HCT116 (cell line): ENCODE results near the gene FAM89B. TPM values are rescaled to one million over a fixed set of nuclear protein-coding genes. Genes with fewer than 3 reads are reported as not detected.
A peak's percentile ranks its signal among the peaks of the same experiment; 100 is the strongest.

Experiments
- ATAC-seq: fragments of 200-7000 bp; cut with Tn5 transposase; 2 replicates; pipeline ENCODE4 v1.9.1; 2020; ENCODE audit warnings: mild to moderate bottlenecking, moderate library complexity
- BruUV-seq: library from RNA; stranded (reverse); fragments of 400-500 nt; replicated peaks from 2 replicates; lab custom pipeline; 2021; lab: Mats Ljungman, UMichigan
- CTCF ChIA-PET: fragments of 300-600 bp; sonication (Branson Sonifier 250); formaldehyde crosslinking; loops from one replicate; lab custom pipeline; 2021; ENCODE audit warnings: antibody characterized with exemption; lab: Charles Lee
- POLR2A ChIA-PET: fragments of 300-600, 350-600 bp; sonication (Branson Sonifier 250); formaldehyde crosslinking; loops from one replicate; lab custom pipeline; 2021; ENCODE audit warnings: antibody characterized with exemption; lab: Charles Lee
- RAD21 ChIA-PET, 2 experiments: fragments of 300-600 bp; sonication (Branson Sonifier 250); formaldehyde crosslinking; loops; one replicate each; lab custom pipeline; 2023; ENCODE audit warnings: low total read pairs in 2 of 2; ENCODE audit not compliant: uncharacterized antibody in 2 of 2, unreplicated experiment in 2 of 2, low non-redundant PET in 1 of 2; lab: Charles Lee
- DNase-seq: peaks from one replicate; pipeline ENCODE4 v3.0.0-alpha.2; 2010; ENCODE audit warnings: low read depth, low spot score
- H2AFZ ChIP-seq: fragments of 200-600 bp; shearing (Covaris generic), sonication (generic); 2 replicates; pipeline ENCODE4 v1.6.1; 2017; ENCODE audit warnings: low read depth, mixed run types, mixed read lengths, antibody characterized with exemption, low read length; ENCODE audit not compliant: poor library complexity, severe bottlenecking
- H3K27ac ChIP-seq: 2 replicates; pipeline ENCODE4 v1.5.1; 2012; ENCODE audit warnings: low read depth, low read length
- H3K27me3 ChIP-seq: fragments of 200-600 bp; sonication (generic); 2 replicates; pipeline ENCODE4 v1.6.1; 2016; ENCODE audit warnings: mixed run types, low read length, mixed read lengths; ENCODE audit not compliant: insufficient read depth
- H3K36me3 ChIP-seq, 2 experiments: fragments of 200-500 bp in 1 of 2; fragments of 200-600 bp in 1 of 2; sonication (Bioruptor generic) in 1 of 2; sonication (generic) in 1 of 2; 2 replicates each; pipeline versions ENCODE4 v1.5.1 to v1.6.1; 2014 to 2016; ENCODE audit warnings: low read length in 2 of 2, inconsistent platforms in 1 of 2, mixed read lengths in 1 of 2, mixed run types in 1 of 2; ENCODE audit not compliant: insufficient read depth in 2 of 2, control insufficient read depth in 1 of 2
- H3K4me1 ChIP-seq, 2 experiments: fragments of 200-600 bp in 1 of 2; sonication (generic) in 1 of 2; 2 replicates each; pipeline versions ENCODE4 v1.5.1 to v1.6.1; 2012 to 2017; ENCODE audit warnings: low read length in 2 of 2, inconsistent platforms in 1 of 2, mild to moderate bottlenecking in 1 of 2, mixed read lengths in 1 of 2, mixed run types in 1 of 2, moderate library complexity in 1 of 2; ENCODE audit not compliant: insufficient read depth in 2 of 2, control insufficient read depth in 1 of 2
- H3K4me2 ChIP-seq: fragments of 200-600 bp; sonication (generic); 2 replicates; pipeline ENCODE4 v1.6.1; 2017; ENCODE audit warnings: mixed run types, low read length, mixed read lengths
- H3K4me3 ChIP-seq, 2 experiments: fragments of 200-600 bp in 1 of 2; sonication (generic) in 1 of 2; replicated peaks in 1 of 2; 2 replicates each; pipeline ENCODE4 v1.5.1; 2011 to 2016; ENCODE audit warnings: low read length in 2 of 2, control low read depth in 1 of 2, low read depth in 1 of 2, mild to moderate bottlenecking in 1 of 2, mixed read lengths in 1 of 2, mixed run types in 1 of 2
- H3K79me2 ChIP-seq: fragments of 200-600 bp; sonication (generic); 2 replicates; pipeline ENCODE4 v1.6.1; 2017; ENCODE audit warnings: mild to moderate bottlenecking, mixed run types, low read length, moderate library complexity, mixed read lengths; ENCODE audit not compliant: insufficient read depth
- H3K9ac ChIP-seq: fragments of 200-600 bp; sonication (generic); 2 replicates; pipeline ENCODE4 v1.6.1; 2016; ENCODE audit warnings: low read length, mixed read lengths
- H3K9me2 ChIP-seq: fragments of 200-600 bp; sonication (generic), shearing (Covaris generic); 2 replicates; pipeline ENCODE4 v1.6.1; 2017; ENCODE audit warnings: mixed run types, mild to moderate bottlenecking, moderate library complexity; ENCODE audit not compliant: insufficient read depth
- H3K9me3 ChIP-seq, 2 experiments: fragments of 200-500 bp in 1 of 2; fragments of 200-600 bp in 1 of 2; sonication (Bioruptor generic) in 1 of 2; sonication (generic) in 1 of 2; 2 replicates each; pipeline ENCODE4 v1.6.1; 2014 to 2017; ENCODE audit warnings: low read length in 2 of 2, mixed read lengths in 2 of 2, inconsistent platforms in 1 of 2, low read depth in 1 of 2, mild to moderate bottlenecking in 1 of 2, mixed run types in 1 of 2, moderate library complexity in 1 of 2; ENCODE audit not compliant: control insufficient read depth in 1 of 2, insufficient read depth in 1 of 2
- H4K20me1 ChIP-seq: fragments of 200-600 bp; sonication (generic), shearing (Covaris generic); 2 replicates; pipeline ENCODE4 v1.6.1; 2017; ENCODE audit warnings: mixed run types, mild to moderate bottlenecking, moderate library complexity; ENCODE audit not compliant: insufficient read depth
- POLR2A ChIP-seq: IDR thresholded peaks from 2 replicates; pipeline ENCODE4 v1.7.0; 2011; ENCODE audit warnings: borderline replicate concordance; ENCODE audit not compliant: insufficient read depth, insufficient read length; ENCODE audit errors: extremely low read depth
- POLR2AphosphoS5 ChIP-seq: IDR thresholded peaks from 2 replicates; pipeline ENCODE4 v1.6.1; 2011; ENCODE audit warnings: mild to moderate bottlenecking, low read depth, low read length, moderate library complexity
- ZFX ChIP-seq: fragments of 450-650 bp; IDR thresholded peaks from 2 replicates; pipeline ENCODE4 v1.6.1; 2017
- ZNF274 ChIP-seq: fragments of 200-500 bp; sonication (Bioruptor generic); IDR thresholded peaks from 2 replicates; pipeline ENCODE4 v1.6.1; 2014; ENCODE audit warnings: mild to moderate bottlenecking, low read depth, low read length, inconsistent platforms
- intact Hi-C: fragments of 100-400 bp; cut with micrococcal nuclease; formaldehyde crosslinking; loops from 2 replicates; pipeline ENCODE4 v1.10.0; 2022
- total RNA-seq: library from RNA; stranded (reverse); gene quantifications from one replicate; pipeline ENCODE4 v1.2.1, GENCODE V29; 2021; ENCODE audit not compliant: unreplicated experiment
- TF ChIP-seq, protein P1 (sequence below): IDR thresholded peaks from 2 replicates; pipeline ENCODE4 v1.6.1; 2012

Gene FAM89B
- total RNA-seq, 1 experiment from 2014 or later = 60.0 TPM

DNA sequence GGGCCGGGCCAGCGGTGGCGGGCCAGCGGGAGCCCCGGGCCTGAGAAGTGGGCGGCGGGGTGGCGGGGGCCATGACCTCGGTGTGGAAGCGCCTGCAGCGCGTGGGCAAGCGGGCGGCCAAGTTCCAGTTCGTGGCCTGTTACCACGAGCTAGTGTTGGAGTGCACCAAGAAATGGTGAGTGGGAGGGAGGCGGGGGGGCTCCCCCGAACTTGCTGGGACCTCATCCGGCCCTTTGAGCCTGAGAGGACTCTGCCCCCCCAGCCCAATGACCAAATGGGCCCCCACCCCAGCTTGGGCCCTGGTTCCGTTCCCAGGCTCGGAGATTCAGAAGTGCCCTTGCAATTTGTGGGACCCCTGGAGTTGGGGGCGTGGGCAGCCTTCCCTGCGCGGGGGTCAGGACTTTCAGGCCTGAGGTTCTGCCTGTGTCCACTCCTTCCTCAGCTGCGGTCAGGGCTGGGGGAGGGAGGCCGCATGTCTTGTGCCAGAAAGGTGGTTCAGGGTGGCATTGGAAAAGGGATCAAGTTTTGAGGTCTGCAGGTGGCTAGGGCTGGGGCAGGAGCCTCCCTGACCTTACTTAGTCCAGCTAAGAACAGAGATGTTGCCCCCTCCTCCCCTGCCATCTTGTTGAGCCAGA is 4.0 kb downstream of the FAM89B start:
- BruUV-seq = no TSS peak
- peaks cover 43 to 58% of the 10 kb centered on the region in 2 experiments for H3K4me1 ChIP-seq
- no peak overlapping the region for H2AFZ ChIP-seq
- intact Hi-C loops = loop anchor here (2.0 kb wide), 1 partner anchor 38 kb away; the partner anchor contains the start of genes MAP3K11 and PCNX3
- ATAC-seq (no peak), DNase-seq (no peak)
- ChIA-PET POLR2A (interaction anchor here (1.3 to 1.6 kb wide), 4 partner anchors 36 to 76 kb away, joined by 3 to 5 read pairs (median 4); partner anchors contain the start of gene PCNX3), RAD21 (no interaction called here), CTCF (interaction anchor here (1.4 to 2.0 kb wide), 3 partner anchors 12 to 36 kb away, joined by 5 to 11 read pairs (median 7); no protein-coding TSS in a partner anchor)
- H3K9ac ChIP-seq = peak overlapping the region; percentile 86
- peak overlapping the region; percentile 97 for H3K27ac ChIP-seq
- H3K27me3 ChIP-seq = no peaks in the 10 kb centered on the region
- H4K20me1 ChIP-seq = no peaks in the 10 kb centered on the region
- peaks cover 37% of the 10 kb centered on the region for H3K79me2 ChIP-seq
- no peaks in the 10 kb centered on the region for H3K9me3 ChIP-seq
- H3K4me3 ChIP-seq = peak overlapping the region; percentile 74 to 78
- H3K4me2 ChIP-seq = peak overlapping the region; percentile 78
- H3K9me2 ChIP-seq = no peaks in the 10 kb centered on the region
- H3K36me3 ChIP-seq = peaks cover 2 to 4% of the 10 kb centered on the region in 2 experiments; a peak in 2 of 4 replicates
- TF ChIP-seq ZFX (peak; percentile 43; the same call in 1 of the 2 replicates), ZNF274 (no peak)
- TF ChIP-seq, protein P1, sequence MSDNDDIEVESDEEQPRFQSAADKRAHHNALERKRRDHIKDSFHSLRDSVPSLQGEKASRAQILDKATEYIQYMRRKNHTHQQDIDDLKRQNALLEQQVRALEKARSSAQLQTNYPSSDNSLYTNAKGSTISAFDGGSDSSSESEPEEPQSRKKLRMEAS = no peak

DNA sequence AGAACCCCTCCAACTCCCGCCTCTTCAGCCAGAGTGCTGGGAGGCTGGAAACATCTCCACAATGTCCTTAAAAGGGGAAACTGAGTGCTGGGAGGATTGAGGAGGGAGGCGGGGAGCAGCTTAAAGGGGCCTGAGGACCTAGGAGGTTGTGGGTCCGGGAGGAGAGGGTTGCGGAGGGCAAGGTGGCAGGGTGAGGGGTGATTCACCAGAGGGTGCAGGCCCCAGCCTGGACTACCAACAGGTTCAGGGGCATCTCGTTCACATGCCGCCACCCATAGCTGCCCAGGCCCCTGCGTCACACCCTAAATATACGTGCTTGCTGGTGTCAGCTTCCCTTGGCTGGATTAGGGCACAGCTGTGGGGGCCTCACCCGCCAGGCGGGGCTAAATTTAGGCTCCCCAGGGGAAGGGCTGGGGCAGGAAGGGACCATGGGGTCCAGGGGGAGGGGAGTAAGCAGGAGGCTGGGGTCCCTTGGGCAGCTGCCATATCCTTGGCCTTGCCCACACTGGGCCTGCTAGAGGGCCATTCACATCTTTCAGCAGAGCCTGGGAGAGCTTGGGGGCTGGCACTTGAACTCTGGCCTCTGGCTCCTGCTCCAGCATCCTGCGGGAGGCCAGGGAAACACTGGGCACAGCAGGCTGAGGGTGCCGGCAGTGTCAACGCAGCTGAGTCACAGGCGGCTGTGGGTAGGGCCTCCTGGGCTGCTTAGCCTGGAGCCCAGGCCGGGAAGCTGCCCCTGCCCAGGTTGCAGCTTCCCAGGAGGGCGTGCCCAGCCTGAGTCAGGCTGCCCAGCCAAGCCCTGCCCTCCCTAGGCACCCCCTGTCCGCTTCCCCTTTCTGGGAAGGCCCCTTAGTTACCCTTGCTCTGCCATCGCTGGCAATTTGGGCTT is 4.8 kb downstream of the FAM89B start:
- H3K79me2 ChIP-seq = peaks cover 29% of the 10 kb centered on the region; the same call in 1 of the 2 replicates
- DNase-seq (no peak), ATAC-seq (peak; percentile 46)
- H3K4me3 ChIP-seq = peak overlapping the region; percentile 74 to 78
- ChIA-PET CTCF (interaction anchor here (0.8 to 2.0 kb wide), 4 partner anchors 9 to 37 kb away, joined by 3 to 7 read pairs (median 4); no protein-coding TSS in a partner anchor), RAD21 (interaction anchor here in 1 of 2 experiments (0.8 kb wide), 2 partner anchors 11 to 36 kb away, joined by 4 to 5 read pairs; no protein-coding TSS in a partner anchor), POLR2A (interaction anchor here (0.6 to 1.6 kb wide), 3 partner anchors 38 to 77 kb away, joined by 3 to 5 read pairs (median 3); partner anchors contain the start of gene PCNX3)
- H3K27me3 ChIP-seq = no peaks in the 10 kb centered on the region
- H3K4me1 ChIP-seq = peaks cover 36 to 50% of the 10 kb centered on the region in 2 experiments
- no peaks in the 10 kb centered on the region for H3K9me3 ChIP-seq
- H3K27ac ChIP-seq = peak overlapping the region; percentile 97
- intact Hi-C loops = loop anchor here (2.0 kb wide), 1 partner anchor 38 kb away; the partner anchor contains the start of genes MAP3K11 and PCNX3
- TF ChIP-seq POLR2AphosphoS5 = peak; percentile 49
- no peak for TF ChIP-seq POLR2A
- TF ChIP-seq ZFX = 0 out of 2 replicates have a peak, but pooled peaks have one; percentile 21
- no TSS peak for BruUV-seq
- peak overlapping the region; percentile 86 for H3K9ac ChIP-seq
- peak overlapping the region; percentile 78 for H3K4me2 ChIP-seq
- no peaks in the 10 kb centered on the region for H3K9me2 ChIP-seq
- peaks cover 2 to 4% of the 10 kb centered on the region in 2 experiments; a peak in 2 of 4 replicates for H3K36me3 ChIP-seq
- H4K20me1 ChIP-seq = no peaks in the 10 kb centered on the region
- no peak overlapping the region for H2AFZ ChIP-seq
